ENCODE data around the gene SMC1B.

DNA sequence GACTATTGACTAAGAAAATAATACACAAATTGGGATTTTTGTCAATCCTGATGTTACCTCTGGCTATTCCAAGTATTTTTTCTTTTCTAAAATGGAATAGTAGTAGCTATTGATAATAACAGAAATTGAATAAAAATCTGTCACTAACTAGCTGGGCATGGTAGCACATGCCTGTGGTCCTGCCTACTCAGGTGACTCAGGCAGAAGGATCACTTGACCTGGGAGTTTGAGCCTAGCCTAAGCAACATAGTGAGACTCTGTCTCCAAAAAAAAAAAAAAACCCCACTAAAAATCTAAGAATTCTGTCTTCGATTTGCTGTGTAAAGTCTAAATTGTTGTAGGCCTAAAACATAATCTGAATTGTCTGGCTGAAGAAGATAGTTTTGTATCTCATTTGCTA is 61.4 kb downstream of the SMC1B start:
- TF ChIP-seq, protein P1, sequence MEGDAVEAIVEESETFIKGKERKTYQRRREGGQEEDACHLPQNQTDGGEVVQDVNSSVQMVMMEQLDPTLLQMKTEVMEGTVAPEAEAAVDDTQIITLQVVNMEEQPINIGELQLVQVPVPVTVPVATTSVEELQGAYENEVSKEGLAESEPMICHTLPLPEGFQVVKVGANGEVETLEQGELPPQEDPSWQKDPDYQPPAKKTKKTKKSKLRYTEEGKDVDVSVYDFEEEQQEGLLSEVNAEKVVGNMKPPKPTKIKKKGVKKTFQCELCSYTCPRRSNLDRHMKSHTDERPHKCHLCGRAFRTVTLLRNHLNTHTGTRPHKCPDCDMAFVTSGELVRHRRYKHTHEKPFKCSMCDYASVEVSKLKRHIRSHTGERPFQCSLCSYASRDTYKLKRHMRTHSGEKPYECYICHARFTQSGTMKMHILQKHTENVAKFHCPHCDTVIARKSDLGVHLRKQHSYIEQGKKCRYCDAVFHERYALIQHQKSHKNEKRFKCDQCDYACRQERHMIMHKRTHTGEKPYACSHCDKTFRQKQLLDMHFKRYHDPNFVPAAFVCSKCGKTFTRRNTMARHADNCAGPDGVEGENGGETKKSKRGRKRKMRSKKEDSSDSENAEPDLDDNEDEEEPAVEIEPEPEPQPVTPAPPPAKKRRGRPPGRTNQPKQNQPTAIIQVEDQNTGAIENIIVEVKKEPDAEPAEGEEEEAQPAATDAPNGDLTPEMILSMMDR (IDR thresholded peaks at IDR 0.05), result no peak
- TF ChIP-seq POLR2A (IDR thresholded peaks at IDR 0.05), result no peak

All from uterus (tissue), 2 donors.